K562 (cell line): Measurements from ENCODE around the gene GADL1. TPM values are rescaled to one million over a fixed set of nuclear protein-coding genes. Genes with fewer than 3 reads are reported as not detected.

Experiments used
- ATAC-seq: fragments of 200-7000 bp; cut with Tn5 transposase; 3 replicates; pipeline ENCODE4 v1.9.1; 2020; ENCODE audit warnings: moderate library complexity
- BruUV-seq: library from RNA; stranded (reverse); fragments of 400-500 nt; replicated peaks from 2 replicates; lab custom pipeline; 2021; lab: Mats Ljungman, UMichigan
- CTCF ChIA-PET: fragments of 300-600 bp; formaldehyde crosslinking; extraction: SDS; loops from one replicate; lab custom pipeline; 2021; ENCODE audit warnings: low intra/inter-chr PET ratio; lab: Yijun Ruan, JAX
- POLR2A ChIA-PET: fragments of 300-600, 350-650 bp; sonication (Branson Sonifier 250); formaldehyde crosslinking; extraction: SDS; loops from one replicate; lab custom pipeline; 2021; ENCODE audit warnings: antibody characterized with exemption, inconsistent platforms; lab: Yijun Ruan, JAX
- DNase-seq, 4 experiments: peaks; one replicate each; pipeline versions ENCODE4 v3.0.0 to v3.0.0-alpha.2; 2011 to 2018; ENCODE audit warnings: low spot score in 3 of 4, mixed read lengths in 3 of 4; ENCODE audit errors: extremely low read depth in 1 of 4
- FAIRE-seq: peaks from 2 replicates; lab custom pipeline; 2011; peaks lifted over from hg19 to GRCh38; lab: Jason Lieb, UNC
- H2AFZ ChIP-seq: 2 replicates; pipeline ENCODE4 v1.6.0; 2011; ENCODE audit warnings: low read depth, low read length, control low read depth, inconsistent platforms
- H3K27ac ChIP-seq: fragments of 200-600 bp; 3 replicates; pipeline ENCODE4 v1.8.0; 2011; ENCODE audit warnings: low read depth, mild to moderate bottlenecking, control low read depth, inconsistent platforms, low read length, moderate library complexity, mixed read lengths; ENCODE audit errors: extremely low read depth
- H3K27me3 ChIP-seq, 2 experiments: fragments of 300-600 bp in 1 of 2; 2 replicates in 1 of 2; 3 replicates in 1 of 2; pipeline versions ENCODE4 v1.6.0 to v1.8.0; 2011; ENCODE audit warnings: inconsistent platforms in 2 of 2, low read length in 2 of 2, mild to moderate bottlenecking in 1 of 2, mixed read lengths in 1 of 2, moderate library complexity in 1 of 2; ENCODE audit not compliant: control insufficient read depth in 2 of 2, insufficient read depth in 2 of 2
- H3K36me3 ChIP-seq: fragments of 300-600 bp; 3 replicates; pipeline ENCODE4 v1.8.0; 2011; ENCODE audit warnings: mild to moderate bottlenecking, low read length, inconsistent platforms; ENCODE audit not compliant: control insufficient read depth, insufficient read depth
- H3K4me1 ChIP-seq, 2 experiments: fragments of 200-600 bp in 1 of 2; replicated peaks in 1 of 2; 2 replicates in 1 of 2; 3 replicates in 1 of 2; pipeline versions ENCODE4 v1.5.1 to v1.8.0; 2011; ENCODE audit warnings: inconsistent platforms in 2 of 2, low read length in 2 of 2, mild to moderate bottlenecking in 1 of 2, mixed read lengths in 1 of 2, moderate library complexity in 1 of 2; ENCODE audit not compliant: control insufficient read depth in 2 of 2, insufficient read depth in 2 of 2
- H3K4me2 ChIP-seq: 2 replicates; pipeline ENCODE4 v1.6.1; 2011; ENCODE audit warnings: low read length, control low read depth, inconsistent platforms, mixed read lengths; ENCODE audit not compliant: insufficient read depth
- H3K4me3 ChIP-seq: fragments of 200-600 bp; sonication (generic), shearing (Covaris generic); 2 replicates; pipeline ENCODE4 v1.5.1; 2016; ENCODE audit warnings: control low read depth, inconsistent platforms
- H3K79me2 ChIP-seq: fragments of 200-600 bp; 3 replicates; pipeline ENCODE4 v1.8.0; 2011; ENCODE audit warnings: low read length, inconsistent platforms; ENCODE audit not compliant: control insufficient read depth, insufficient read depth
- H3K9ac ChIP-seq, 2 experiments: 2 replicates each; pipeline versions ENCODE4 v1.6.0 to v1.6.1; 2011; ENCODE audit warnings: low read depth in 2 of 2, low read length in 2 of 2, control low read depth in 1 of 2, inconsistent platforms in 1 of 2, mild to moderate bottlenecking in 1 of 2, mixed read lengths in 1 of 2; ENCODE audit not compliant: insufficient read depth in 1 of 2
- H3K9me1 ChIP-seq: one replicate; pipeline ENCODE4 v1.6.0; 2011; ENCODE audit warnings: inconsistent platforms, mild to moderate bottlenecking, low read length, moderate library complexity; ENCODE audit not compliant: control insufficient read depth, insufficient read depth
- H3K9me3 ChIP-seq: replicated peaks from 2 replicates; pipeline ENCODE4 v1.5.1; 2011; ENCODE audit warnings: low read depth, low read length, inconsistent platforms; ENCODE audit not compliant: control insufficient read depth, insufficient read depth
- H4K20me1 ChIP-seq: replicated peaks from 2 replicates; pipeline ENCODE4 v1.6.1; 2011; ENCODE audit warnings: low read length, inconsistent platforms, mixed read lengths; ENCODE audit not compliant: control insufficient read depth, insufficient read depth
- SMAD3 ChIP-seq: fragments of 450-650 bp; formaldehyde crosslinking; conservative IDR thresholded peaks from 2 replicates; pipeline ENCODE4 v1.4.0; 2020; ENCODE audit warnings: mild to moderate bottlenecking
- ZNF764 ChIP-seq: fragments of 250-450 bp; sonication (Bioruptor Pico); IDR thresholded peaks from 2 replicates; pipeline ENCODE4 v1.4.0; 2020; ENCODE audit warnings: low read depth, mild to moderate bottlenecking, moderate library complexity
- WGBS: fragments of 100-300 bp; shearing (Covaris generic); methylation state at CpG from one replicate; pipeline ENCODE4 v1.1.6; 2016; ENCODE audit warnings: low coverage, mixed read lengths; ENCODE audit not compliant: insufficient coverage; ENCODE audit errors: missing lambda C conversion rate; 5-methylcytosine and 5-hydroxymethylcytosine counted together
- in situ Hi-C: fragments of 300-500 bp; cut with MboI; formaldehyde crosslinking; loops from 4 replicates; pipeline ENCODE4 v1.15.0; 2018; ENCODE audit warnings: inconsistent platforms, mixed read lengths
- intact Hi-C: fragments of 100-400 bp; cut with micrococcal nuclease; formaldehyde crosslinking; loops from 2 replicates; pipeline ENCODE4 v1.14.2; 2022
- polyA plus RNA-seq, 8 experiments: library from polyadenylated mRNA; depleted of rRNA in 4 of 8; stranded (reverse) in 5 of 8; unstranded in 3 of 8; fragments of >200 nt; fragmentation: Nextera tagmentation in 2 of 8; fragmentation: Illumina TruSeq in 1 of 8; extraction: Ambion mirVana in 2 of 8; extraction: Trizol in 1 of 8; gene quantifications; 2 replicates each; pipeline versions ENCODE4 v1.2.1 to v1.2.3, GENCODE V29; 2011 to 2014; ENCODE audit warnings: inconsistent platforms in 1 of 8, missing spikeins in 1 of 8
- total RNA-seq, 7 experiments: library from RNA; depleted of rRNA in 6 of 7; stranded (reverse); fragments of >200 nt in 6 of 7; fragmentation: Illumina TruSeq in 2 of 7; extraction: Trizol in 2 of 7; gene quantifications; 2 replicates each; pipeline versions ENCODE4 v1.2.1 to v1.2.3, GENCODE V29; 2011 to 2021; ENCODE audit warnings: low replicate concordance in 1 of 7
- TF ChIP-seq, protein P1 (sequence below): fragments of 250-450 bp; sonication (Bioruptor Pico); IDR thresholded peaks from 2 replicates; pipeline ENCODE4 v1.5.0; 2020; ENCODE audit warnings: mild to moderate bottlenecking, borderline replicate concordance

The GADL1 gene
- total and polyA plus RNA-seq, 9 of the 15 experiments (the other 6 are each of a cell fraction or from before 2014, with no cell fraction given), result 0.07 TPM; not detected in 8

DNA sequence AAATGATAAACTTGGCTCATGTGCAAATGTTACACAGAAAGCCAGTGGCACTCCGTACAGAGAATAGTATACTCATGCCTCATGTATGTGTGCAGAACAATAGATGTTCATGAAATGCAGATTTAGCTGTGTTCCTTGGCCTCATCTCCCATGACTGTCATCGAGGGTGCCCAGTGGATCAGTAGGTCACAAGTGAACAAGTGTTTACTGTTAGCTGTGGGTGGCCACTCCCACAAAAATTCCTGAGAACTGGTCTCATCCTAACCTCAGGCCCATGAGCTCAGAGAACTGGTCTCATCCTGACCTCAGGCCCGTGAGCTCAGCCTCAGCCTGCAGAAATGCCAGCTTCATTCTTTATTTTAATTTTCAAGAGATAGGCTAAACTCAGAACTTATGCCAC is 124.1 kb downstream of the GADL1 start:
- FAIRE-seq (no peak), ATAC-seq (no peak), DNase-seq (no peak)
- Histone ChIP-seq H2AFZ (no peak overlapping the region), H3K27ac (no peak overlapping the region), H3K4me1 (no peaks in the 10 kb centered on the region), H3K4me3 (no peak overlapping the region), H3K9me3 (no peaks in the 10 kb centered on the region), H3K27me3 (no peaks in the 10 kb centered on the region), H3K4me2 (no peak overlapping the region), H4K20me1 (no peaks in the 10 kb centered on the region), H3K9me1 (no peaks in the 10 kb centered on the region), H3K9ac (no peak overlapping the region), H3K36me3 (no peaks in the 10 kb centered on the region), H3K79me2 (no peaks in the 10 kb centered on the region)
- intact Hi-C loops (loop anchor here (10.0 kb wide), 1 partner anchor 924 kb away; no protein-coding TSS in a partner anchor), in situ Hi-C loops (no loop called here)
- no peak for TF ChIP-seq ZNF764 (CRISPR knock-in tag)
- TF ChIP-seq, protein P1, sequence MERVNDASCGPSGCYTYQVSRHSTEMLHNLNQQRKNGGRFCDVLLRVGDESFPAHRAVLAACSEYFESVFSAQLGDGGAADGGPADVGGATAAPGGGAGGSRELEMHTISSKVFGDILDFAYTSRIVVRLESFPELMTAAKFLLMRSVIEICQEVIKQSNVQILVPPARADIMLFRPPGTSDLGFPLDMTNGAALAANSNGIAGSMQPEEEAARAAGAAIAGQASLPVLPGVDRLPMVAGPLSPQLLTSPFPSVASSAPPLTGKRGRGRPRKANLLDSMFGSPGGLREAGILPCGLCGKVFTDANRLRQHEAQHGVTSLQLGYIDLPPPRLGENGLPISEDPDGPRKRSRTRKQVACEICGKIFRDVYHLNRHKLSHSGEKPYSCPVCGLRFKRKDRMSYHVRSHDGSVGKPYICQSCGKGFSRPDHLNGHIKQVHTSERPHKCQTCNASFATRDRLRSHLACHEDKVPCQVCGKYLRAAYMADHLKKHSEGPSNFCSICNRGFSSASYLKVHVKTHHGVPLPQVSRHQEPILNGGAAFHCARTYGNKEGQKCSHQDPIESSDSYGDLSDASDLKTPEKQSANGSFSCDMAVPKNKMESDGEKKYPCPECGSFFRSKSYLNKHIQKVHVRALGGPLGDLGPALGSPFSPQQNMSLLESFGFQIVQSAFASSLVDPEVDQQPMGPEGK, result no peak
- no peak for TF ChIP-seq SMAD3 (CRISPR knock-in tag)
- WGBS, result 0% methylated on average over 3 of the region's 3 CpGs
- no TSS peak for BruUV-seq
- CTCF ChIA-PET, result interaction anchor here (0.6 kb wide), 1 partner anchor 48 kb away, joined by 4 read pairs; no protein-coding TSS in a partner anchor
- POLR2A ChIA-PET, result no interaction called here
